HepG2 (cell line): ENCODE data around the gene TMC8. TPM values are rescaled to one million over a fixed set of nuclear protein-coding genes. Genes with fewer than 3 reads are reported as not detected.
A peak's percentile ranks its signal among the peaks of the same experiment; 100 is the strongest.

Experiments
- CCDC6 ChIP-seq: sonication (generic); formaldehyde crosslinking; IDR thresholded peaks from 2 replicates; pipeline ENCODE4 v1.8.1; 2022; ENCODE audit warnings: mild to moderate bottlenecking, missing genetic modification reagents, moderate library complexity
- NCOA1 ChIP-seq: sonication (generic); formaldehyde crosslinking; IDR thresholded peaks from 2 replicates; pipeline ENCODE4 v1.9.0; 2021; ENCODE audit warnings: missing genetic modification reagents
- SMAD3 ChIP-seq: sonication (generic); formaldehyde crosslinking; IDR thresholded peaks from 2 replicates; pipeline ENCODE4 v1.4.0; 2020; ENCODE audit warnings: missing genetic modification reagents
- SNAI1 ChIP-seq: sonication (generic); formaldehyde crosslinking; IDR thresholded peaks from 2 replicates; pipeline ENCODE4 v1.5.0; 2020; ENCODE audit warnings: mild to moderate bottlenecking, missing genetic modification reagents, borderline replicate concordance
- SP2 ChIP-seq: sonication (generic); formaldehyde crosslinking; IDR thresholded peaks from 2 replicates; pipeline ENCODE4 v1.5.1; 2020; ENCODE audit warnings: mild to moderate bottlenecking, missing genetic modification reagents
- TMF1 ChIP-seq: sonication (generic); formaldehyde crosslinking; IDR thresholded peaks from 2 replicates; pipeline ENCODE4 v1.8.1; 2022; ENCODE audit warnings: low read depth, missing genetic modification reagents
- USF2 ChIP-seq, 2 experiments: sonication (generic) in 1 of 2; formaldehyde crosslinking in 1 of 2; IDR thresholded peaks; 2 replicates each; pipeline versions ENCODE4 v1.5.1 to v1.6.1; 2011 to 2020; ENCODE audit warnings: borderline replicate concordance in 1 of 2, low read depth in 1 of 2, low read length in 1 of 2, mild to moderate bottlenecking in 1 of 2, missing genetic modification reagents in 1 of 2, moderate library complexity in 1 of 2
- ZFP36L1 ChIP-seq: sonication (generic); formaldehyde crosslinking; IDR thresholded peaks from 2 replicates; pipeline ENCODE4 v1.8.0; 2022; ENCODE audit warnings: mild to moderate bottlenecking, missing genetic modification reagents, moderate library complexity
- ZNF124 ChIP-seq: sonication (generic); formaldehyde crosslinking; IDR thresholded peaks from 2 replicates; pipeline ENCODE4 v1.4.0; 2020; ENCODE audit warnings: missing genetic modification reagents
- ZNF17 ChIP-seq: sonication (generic); formaldehyde crosslinking; IDR thresholded peaks from 2 replicates; pipeline ENCODE4 v1.5.0; 2020; ENCODE audit warnings: mild to moderate bottlenecking, missing genetic modification reagents
- ZNF331 ChIP-seq: sonication (generic); formaldehyde crosslinking; IDR thresholded peaks from 2 replicates; pipeline ENCODE4 v1.4.0; 2020; ENCODE audit warnings: missing genetic modification reagents
- ZNF639 ChIP-seq: conservative IDR thresholded peaks from 2 replicates; pipeline ENCODE4 v1.6.1; 2018; ENCODE audit warnings: missing genetic modification reagents
- ZNF710 ChIP-seq: sonication (generic); formaldehyde crosslinking; IDR thresholded peaks from 2 replicates; pipeline ENCODE4 v1.5.0; 2020; ENCODE audit warnings: mild to moderate bottlenecking, missing genetic modification reagents, borderline replicate concordance
- ZNF768 ChIP-seq: sonication (generic); formaldehyde crosslinking; IDR thresholded peaks from 2 replicates; pipeline ENCODE4 v1.4.0; 2020; ENCODE audit warnings: missing genetic modification reagents
- polyA plus RNA-seq, 8 experiments: library from polyadenylated mRNA; depleted of rRNA in 3 of 8; stranded (reverse) in 7 of 8; unstranded in 1 of 8; fragments of >200 nt; fragmentation: Illumina TruSeq in 4 of 8; extraction: Trizol in 4 of 8; gene quantifications; 2 replicates each; pipeline versions ENCODE4 v1.2.1 to v1.2.3, GENCODE V29; 2011 to 2016; ENCODE audit warnings: low read depth in 4 of 8, missing spikeins in 1 of 8, mixed read lengths in 1 of 8; ENCODE audit not compliant: insufficient read depth in 1 of 8
- total RNA-seq, 5 experiments: library from RNA; depleted of rRNA; stranded (reverse); fragments of >200 nt; fragmentation: Illumina TruSeq; extraction: Trizol; gene quantifications; 2 replicates each; pipeline ENCODE4 v1.2.3, GENCODE V29; 2016; ENCODE audit warnings: low read depth in 1 of 5
- TF ChIP-seq, protein P1 (sequence below): sonication (generic); formaldehyde crosslinking; IDR thresholded peaks from 2 replicates; pipeline ENCODE4 v1.4.0; 2020; ENCODE audit warnings: missing genetic modification reagents, mild to moderate bottlenecking, borderline replicate concordance

Gene TMC8
- total and polyA plus RNA-seq, 2 of the 13 experiments (the other 11 are each of a cell fraction or from before 2014, with no cell fraction given), result 0.53 to 7.8 TPM

- TF ChIP-seq, protein P1, sequence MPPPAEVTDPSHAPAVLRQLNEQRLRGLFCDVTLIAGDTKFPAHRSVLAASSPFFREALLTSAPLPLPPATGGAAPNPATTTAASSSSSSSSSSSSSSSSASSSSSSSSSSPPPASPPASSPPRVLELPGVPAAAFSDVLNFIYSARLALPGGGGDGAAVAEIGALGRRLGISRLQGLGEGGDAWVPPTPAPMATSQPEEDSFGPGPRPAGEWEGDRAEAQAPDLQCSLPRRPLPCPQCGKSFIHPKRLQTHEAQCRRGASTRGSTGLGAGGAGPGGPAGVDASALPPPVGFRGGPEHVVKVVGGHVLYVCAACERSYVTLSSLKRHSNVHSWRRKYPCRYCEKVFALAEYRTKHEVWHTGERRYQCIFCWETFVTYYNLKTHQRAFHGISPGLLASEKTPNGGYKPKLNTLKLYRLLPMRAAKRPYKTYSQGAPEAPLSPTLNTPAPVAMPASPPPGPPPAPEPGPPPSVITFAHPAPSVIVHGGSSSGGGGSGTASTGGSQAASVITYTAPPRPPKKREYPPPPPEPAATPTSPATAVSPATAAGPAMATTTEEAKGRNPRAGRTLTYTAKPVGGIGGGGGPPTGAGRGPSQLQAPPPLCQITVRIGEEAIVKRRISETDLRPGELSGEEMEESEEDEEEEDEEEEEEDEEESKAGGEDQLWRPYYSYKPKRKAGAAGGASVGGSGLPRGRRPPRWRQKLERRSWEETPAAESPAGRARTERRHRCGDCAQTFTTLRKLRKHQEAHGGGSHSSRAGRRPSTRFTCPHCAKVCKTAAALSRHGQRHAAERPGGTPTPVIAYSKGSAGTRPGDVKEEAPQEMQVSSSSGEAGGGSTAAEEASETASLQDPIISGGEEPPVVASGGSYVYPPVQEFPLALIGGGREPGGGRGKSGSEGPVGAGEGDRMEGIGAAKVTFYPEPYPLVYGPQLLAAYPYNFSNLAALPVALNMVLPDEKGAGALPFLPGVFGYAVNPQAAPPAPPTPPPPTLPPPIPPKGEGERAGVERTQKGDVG, result peak; percentile 37; the same call in 1 of the 2 replicates
- TF ChIP-seq ZNF124 (CRISPR knock-in tag) (peak; percentile 55; the same call in 1 of the 2 replicates), ZFP36L1 (CRISPR knock-in tag) (no peak), SP2 (CRISPR knock-in tag) (peak; percentile 43; the same call in 1 of the 2 replicates), TMF1 (no peak), USF2 (IDR thresholded peaks at IDR 0.05; ENCODE audit: low read depth, low read length) (no peak; the same call in 1 of the 2 replicates), USF2 (CRISPR knock-in tag; IDR thresholded peaks at IDR 0.05; ENCODE audit: borderline replicate concordance) (no peak), NCOA1 (CRISPR knock-in tag) (no peak), ZNF639 (CRISPR knock-in tag) (no peak), ZNF768 (CRISPR knock-in tag) (peak; percentile 16; the same call in 1 of the 2 replicates), CCDC6 (0 out of 2 replicates have a peak, but pooled peaks have one; percentile 20), SNAI1 (no peak), ZNF17 (CRISPR knock-in tag) (no peak), SMAD3 (peak; percentile 64; the same call in 1 of the 2 replicates), ZNF710 (CRISPR knock-in tag) (peak; percentile 31; the same call in 1 of the 2 replicates), ZNF331 (CRISPR knock-in tag) (peak; percentile 40; the same call in 1 of the 2 replicates)
Measured at GRCh38 chr17:78133971-78134898, 3.7 kb downstream of the TMC8 start (continued).
